ENCODE measurements around the gene FGFR2. TPM values are rescaled to one million over a fixed set of nuclear protein-coding genes. Genes with fewer than 3 reads are reported as not detected.

Gene FGFR2
- total and polyA plus RNA-seq, 2 of the 4 experiments (the other 2 are of a cell fraction), result not detected

GRCh38 chr10:121485436-121486139 is 112.7 kb downstream of the FGFR2 start:
- ChIA-PET CTCF (no interaction called here), POLR2A (ENCODE audit: unreplicated experiment) (no interaction called here)
- Histone ChIP-seq H3K27me3 (ENCODE audit: control insufficient read depth, insufficient read depth, low read length) (no peaks in the 10 kb centered on the region), H4K20me1 (ENCODE audit: insufficient read depth, low read length) (no peaks in the 10 kb centered on the region), H3K14ac (replicated peaks; ENCODE audit: low read depth, low read length) (no peak overlapping the region), H3K79me1 (ENCODE audit: low read depth in 1 of 2, low read length in 2 of 2) (no peaks in the 10 kb centered on the region), H4K91ac (ENCODE audit: insufficient read depth, low read depth, low read length) (no peak overlapping the region), H3K9me1 (ENCODE audit: insufficient read depth, low read length) (no peaks in the 10 kb centered on the region), H3K27ac (ENCODE audit: insufficient read depth, low read length) (no peak overlapping the region), H4K8ac (ENCODE audit: low read depth in 2 of 2, low read length in 2 of 2) (no peak overlapping the region), H3K9ac (ENCODE audit: low read depth, low read length) (no peak overlapping the region), H2BK5ac (ENCODE audit: low read depth, low read length, poor library complexity, severe bottlenecking) (no peak overlapping the region), H3K4ac (ENCODE audit: low read depth, low read length) (no peak overlapping the region), H2BK15ac (ENCODE audit: low read depth, low read length) (no peak overlapping the region), H2AK5ac (ENCODE audit: low read depth, low read length) (no peak overlapping the region), H3K23ac (ENCODE audit: low read depth, low read length) (no peak overlapping the region), H3K56ac (ENCODE audit: extremely low read depth, insufficient read depth, low read length) (no peak overlapping the region), H3K4me2 (ENCODE audit: low read depth, low read length) (no peak overlapping the region), H2BK120ac (ENCODE audit: low read depth, low read length) (no peak overlapping the region), H2AK9ac (replicated peaks; ENCODE audit: low read depth, low read length, poor library complexity) (no peak overlapping the region), H4K5ac (ENCODE audit: low read depth, low read length) (no peak overlapping the region), H3K9me3 (ENCODE audit: control insufficient read depth, insufficient read depth, low read length) (peaks cover 30% of the 10 kb centered on the region), H3K36me3 (ENCODE audit: control insufficient read depth, insufficient read depth, low read length) (no peaks in the 10 kb centered on the region), H3K4me3 (ENCODE audit: insufficient read depth, low read depth, low read length) (no peak overlapping the region), H3K4me1 (ENCODE audit: control insufficient read depth, insufficient read depth, low read length) (no peaks in the 10 kb centered on the region), H2AFZ (replicated peaks; ENCODE audit: low read length, poor library complexity) (no peak overlapping the region), H2BK20ac (ENCODE audit: low read depth, low read length) (no peak overlapping the region), H3K18ac (ENCODE audit: low read depth, low read length) (no peak overlapping the region)
- BruUV-seq (replicated peaks), result no TSS peak
- WGBS, 2 experiments (ENCODE audit: extremely low coverage in 2 of 2, insufficient read length in 1 of 2), result no CpG with 5 or more reads among the region's 12 CpGs
- DNase-seq (no peak), ATAC-seq (ENCODE audit: low read depth) (no peak)
- in situ Hi-C loops (cut with MboI; ENCODE audit: low sequenced_read_pairs), result no loop called here
- intact Hi-C loops (cut with micrococcal nuclease), result no loop called here
- dilution Hi-C loops (cut with HindIII; ENCODE audit: low sequenced_read_pairs, unreplicated experiment), result no loop called here
- TF ChIP-seq MAFK (IDR thresholded peaks at IDR 0.05; ENCODE audit: low read depth, low read length), result no peak
- no peak for TF ChIP-seq RCOR1 (IDR thresholded peaks at IDR 0.05; ENCODE audit: insufficient replicate concordance, low read length)
- no peak for TF ChIP-seq USF2 (IDR thresholded peaks at IDR 0.05; ENCODE audit: low read depth, low read length)
- TF ChIP-seq, protein P1, sequence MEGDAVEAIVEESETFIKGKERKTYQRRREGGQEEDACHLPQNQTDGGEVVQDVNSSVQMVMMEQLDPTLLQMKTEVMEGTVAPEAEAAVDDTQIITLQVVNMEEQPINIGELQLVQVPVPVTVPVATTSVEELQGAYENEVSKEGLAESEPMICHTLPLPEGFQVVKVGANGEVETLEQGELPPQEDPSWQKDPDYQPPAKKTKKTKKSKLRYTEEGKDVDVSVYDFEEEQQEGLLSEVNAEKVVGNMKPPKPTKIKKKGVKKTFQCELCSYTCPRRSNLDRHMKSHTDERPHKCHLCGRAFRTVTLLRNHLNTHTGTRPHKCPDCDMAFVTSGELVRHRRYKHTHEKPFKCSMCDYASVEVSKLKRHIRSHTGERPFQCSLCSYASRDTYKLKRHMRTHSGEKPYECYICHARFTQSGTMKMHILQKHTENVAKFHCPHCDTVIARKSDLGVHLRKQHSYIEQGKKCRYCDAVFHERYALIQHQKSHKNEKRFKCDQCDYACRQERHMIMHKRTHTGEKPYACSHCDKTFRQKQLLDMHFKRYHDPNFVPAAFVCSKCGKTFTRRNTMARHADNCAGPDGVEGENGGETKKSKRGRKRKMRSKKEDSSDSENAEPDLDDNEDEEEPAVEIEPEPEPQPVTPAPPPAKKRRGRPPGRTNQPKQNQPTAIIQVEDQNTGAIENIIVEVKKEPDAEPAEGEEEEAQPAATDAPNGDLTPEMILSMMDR (conservative IDR thresholded peaks at IDR 0.05; ENCODE audit: low read depth, low read length), result no peak
- TF ChIP-seq NFE2L2 (IDR thresholded peaks at IDR 0.05; ENCODE audit: low read depth, low read length), result no peak
- no peak for TF ChIP-seq CHD1 (IDR thresholded peaks at IDR 0.05; ENCODE audit: low read depth, low read length)
- no peak for TF ChIP-seq POLR2A (IDR thresholded peaks at IDR 0.05; ENCODE audit: low read depth, low read length)
- no peak for TF ChIP-seq CEBPB (IDR thresholded peaks at IDR 0.05; ENCODE audit: low read depth, low read length)
- no peak for TF ChIP-seq SMC3 (IDR thresholded peaks at IDR 0.05; ENCODE audit: low read depth, low read length)

Data from IMR-90 (cell line).